HG03139 (cell line): Measurements from ENCODE around the gene ZNF524.
"Not testable (repeated sequence)": the region's sequence is repeated elsewhere in the genome, so short reads cannot be mapped to it uniquely, and the experiment has no call there.

Source experiments
- ATAC-seq: cut with Tn5 transposase; IDR thresholded peaks from one replicate; pipeline ENCODE4 v1.9.1; 2021; ENCODE audit not compliant: unreplicated experiment

Gene ZNF524

GRCh38 chr19:55599842-55600661 lies at the start of gene ZNF524:
Gene ZNF524, plus strand, starts transcription at chr19:55600288. Its CDS starts 1,825 bp downstream, at chr19:55602113.
- peak; percentile 28 for ATAC-seq

DNA sequence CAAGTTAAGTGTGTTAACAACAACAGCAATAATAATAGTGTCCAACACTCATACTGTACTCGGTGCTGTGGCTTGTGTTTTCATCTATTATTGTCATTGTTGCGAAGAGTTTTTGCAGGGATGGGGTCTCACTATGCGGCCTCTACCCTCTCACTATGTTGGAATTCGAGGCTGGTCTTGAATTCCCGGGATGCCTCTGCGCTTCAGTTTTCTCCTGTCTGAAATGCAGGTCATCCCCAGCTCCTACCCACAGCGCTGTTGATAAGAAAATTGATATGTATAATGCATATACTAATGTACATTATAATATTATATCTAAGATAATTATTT lies 49.8 kb upstream of the ZNF524 start:
- ATAC-seq, result no peak

GRCh38 chr19:55552206-55552605 lies 47.9 kb upstream of the ZNF524 start:
- no peak for ATAC-seq

DNA sequence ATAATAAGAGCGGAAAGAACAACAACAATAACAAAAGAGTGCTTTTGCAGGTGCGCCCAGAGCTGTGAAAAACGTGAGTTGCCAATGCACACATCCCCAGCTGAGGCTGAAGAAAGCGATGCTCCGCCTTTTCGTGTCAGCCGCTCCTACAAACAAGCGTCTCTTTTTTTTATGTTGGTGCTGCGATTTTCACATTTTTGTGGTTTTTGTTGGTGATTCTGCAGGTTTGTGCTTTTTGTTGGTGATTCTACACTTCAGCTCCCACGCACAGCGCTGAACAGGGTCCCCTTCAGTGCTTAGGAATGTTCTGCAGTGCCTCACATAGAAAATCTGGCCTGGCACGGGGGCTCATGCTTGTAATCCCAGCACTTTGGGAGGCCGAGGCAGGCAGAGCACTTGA lies 47.5 kb upstream of the ZNF524 start:
- ATAC-seq, result no peak

DNA sequence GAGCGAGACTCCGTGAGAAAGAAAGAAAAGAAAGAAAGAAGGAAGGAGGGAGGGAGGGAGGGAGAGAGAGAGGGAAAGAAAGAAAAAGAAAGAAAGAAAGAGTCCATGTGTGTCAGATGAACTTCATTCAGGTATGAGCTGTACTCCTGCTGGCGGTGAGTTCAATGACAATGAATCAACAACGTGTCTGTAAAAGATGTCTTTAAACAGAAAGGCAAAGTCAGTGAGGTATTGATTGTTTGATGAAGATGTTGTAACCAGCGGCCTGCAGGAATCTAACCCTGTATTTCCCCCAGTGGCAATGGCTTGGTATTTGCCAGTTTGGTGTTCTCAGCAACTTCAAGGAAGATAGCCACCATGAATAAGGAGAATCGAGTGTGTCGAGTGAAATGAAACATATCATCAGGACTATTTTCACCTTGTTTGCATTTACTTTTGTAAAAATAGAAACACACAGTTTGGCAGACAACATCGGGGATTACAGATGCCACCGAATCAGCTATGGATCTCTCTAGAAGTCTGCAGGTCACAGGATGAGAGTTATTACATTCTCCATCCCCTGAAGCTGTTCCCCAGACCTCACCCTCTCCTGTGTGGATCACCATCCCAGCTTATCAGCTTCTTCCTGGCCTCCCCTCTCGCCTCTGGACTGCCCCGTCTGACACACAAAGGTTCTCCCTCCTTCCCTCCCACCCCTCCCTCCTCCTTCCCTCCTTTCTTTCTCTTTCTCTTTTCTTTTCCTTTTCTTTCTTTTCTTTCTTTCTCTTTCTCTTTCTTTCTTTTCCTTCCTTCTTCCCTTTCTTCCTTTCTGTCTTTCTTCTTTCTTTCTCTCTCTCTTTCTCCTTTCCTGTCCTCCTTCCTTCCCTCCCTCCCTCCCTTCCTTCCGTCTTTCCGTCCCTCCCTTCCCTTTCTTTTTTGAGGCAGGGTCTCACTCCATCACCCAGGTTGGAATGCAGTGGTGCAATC lies 46.6 kb upstream of the ZNF524 start:
- no peak for ATAC-seq

DNA sequence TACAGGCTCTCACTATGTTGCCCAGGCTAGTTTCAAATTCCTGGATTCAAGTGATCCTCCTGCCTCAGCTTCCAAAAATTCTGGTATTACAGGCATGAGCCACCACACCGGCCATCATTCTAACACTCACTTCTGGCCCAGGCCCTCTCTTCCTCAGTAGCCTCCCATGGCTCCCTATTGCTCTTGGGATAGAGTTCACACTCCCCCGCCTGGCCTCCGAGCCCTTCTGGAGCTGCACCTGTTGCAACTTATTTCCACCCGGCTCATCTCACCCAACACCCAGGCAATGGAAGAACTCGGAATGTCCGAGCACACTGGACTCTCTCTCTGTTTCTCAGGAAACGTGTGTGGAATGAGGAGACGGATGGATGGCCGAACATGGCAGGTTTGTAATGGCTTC lies 45.8 kb upstream of the ZNF524 start:
- no peak for ATAC-seq

DNA sequence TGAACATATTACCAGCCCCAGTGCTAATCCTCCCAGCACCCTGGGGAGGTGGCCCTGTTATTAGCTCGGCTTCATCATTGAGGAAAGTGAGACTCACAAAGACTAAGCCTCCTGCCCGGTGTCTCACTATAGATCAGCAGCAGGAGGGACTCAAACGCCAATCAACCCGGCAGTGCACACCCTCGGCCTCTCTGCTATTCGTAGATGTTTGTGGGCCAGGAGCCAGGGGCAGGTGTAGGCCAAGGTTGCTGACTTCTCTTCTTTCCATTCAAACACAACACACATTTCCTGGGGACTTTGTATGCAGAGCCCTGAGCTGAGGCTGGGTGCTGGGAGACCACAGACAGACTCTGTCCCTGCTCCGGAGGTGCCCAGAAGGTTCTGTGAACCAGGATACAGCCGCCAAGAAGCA lies 45.3 kb upstream of the ZNF524 start:
- no peak for ATAC-seq

DNA sequence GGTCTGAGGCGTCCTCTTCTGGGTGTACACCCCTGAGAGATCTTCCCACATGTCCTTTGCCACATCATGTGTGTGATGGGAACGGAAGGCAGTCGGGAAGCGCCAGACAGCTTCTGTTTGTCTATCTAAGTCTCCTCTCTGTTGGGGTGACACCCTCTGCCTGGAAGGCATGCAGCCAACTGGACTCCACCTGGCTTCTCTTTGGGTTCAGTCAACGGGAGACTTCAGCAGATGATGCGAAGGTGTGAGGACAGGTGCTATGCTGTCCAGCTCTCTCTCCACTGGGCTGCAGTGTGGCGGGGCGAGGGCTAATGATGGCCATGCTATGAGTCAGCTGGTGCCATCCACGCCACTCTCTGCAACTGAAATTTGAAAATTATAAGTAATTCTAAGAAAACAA lies 40.4 kb upstream of the ZNF524 start:
- no peak for ATAC-seq

GRCh38 chr19:55563261-55563690 lies 36.8 kb upstream of the ZNF524 start:
- no peak for ATAC-seq

DNA sequence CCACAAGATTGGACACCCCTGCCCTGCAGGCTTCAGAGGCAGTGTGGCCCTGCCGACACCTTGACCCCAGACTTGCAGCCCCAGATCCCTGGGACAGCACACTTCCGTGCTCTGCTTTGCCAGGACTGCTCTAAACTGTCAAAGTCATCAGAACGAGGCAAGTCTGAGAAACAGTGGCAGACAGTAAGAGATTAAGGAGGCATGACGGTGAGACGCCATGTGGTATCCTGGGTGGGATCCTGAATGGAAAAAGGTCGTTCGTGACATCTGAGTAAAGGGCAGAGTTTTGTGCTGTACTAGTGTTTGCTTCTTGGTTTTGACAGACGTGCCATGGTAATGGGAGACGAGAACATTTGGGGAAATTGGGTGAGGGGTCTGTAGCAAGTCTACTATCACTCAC lies 33.3 kb upstream of the ZNF524 start:
- no peak for ATAC-seq

GRCh38 chr19:55567708-55568328 lies 32.3 kb upstream of the ZNF524 start:
- ATAC-seq, result no peak

GRCh38 chr19:55569477-55569876 lies 30.6 kb upstream of the ZNF524 start:
- not testable (repeated sequence) for ATAC-seq

- ATAC-seq, result not testable (repeated sequence)
These were observed 26.2 kb upstream of the ZNF524 start for GRCh38 chr19:55573929-55574328.

GRCh38 chr19:55576746-55577145 lies 23.3 kb upstream of the ZNF524 start:
- ATAC-seq, result no peak

- ATAC-seq, result no peak
These were observed 21.9 kb upstream of the ZNF524 start for GRCh38 chr19:55578031-55578760.

DNA sequence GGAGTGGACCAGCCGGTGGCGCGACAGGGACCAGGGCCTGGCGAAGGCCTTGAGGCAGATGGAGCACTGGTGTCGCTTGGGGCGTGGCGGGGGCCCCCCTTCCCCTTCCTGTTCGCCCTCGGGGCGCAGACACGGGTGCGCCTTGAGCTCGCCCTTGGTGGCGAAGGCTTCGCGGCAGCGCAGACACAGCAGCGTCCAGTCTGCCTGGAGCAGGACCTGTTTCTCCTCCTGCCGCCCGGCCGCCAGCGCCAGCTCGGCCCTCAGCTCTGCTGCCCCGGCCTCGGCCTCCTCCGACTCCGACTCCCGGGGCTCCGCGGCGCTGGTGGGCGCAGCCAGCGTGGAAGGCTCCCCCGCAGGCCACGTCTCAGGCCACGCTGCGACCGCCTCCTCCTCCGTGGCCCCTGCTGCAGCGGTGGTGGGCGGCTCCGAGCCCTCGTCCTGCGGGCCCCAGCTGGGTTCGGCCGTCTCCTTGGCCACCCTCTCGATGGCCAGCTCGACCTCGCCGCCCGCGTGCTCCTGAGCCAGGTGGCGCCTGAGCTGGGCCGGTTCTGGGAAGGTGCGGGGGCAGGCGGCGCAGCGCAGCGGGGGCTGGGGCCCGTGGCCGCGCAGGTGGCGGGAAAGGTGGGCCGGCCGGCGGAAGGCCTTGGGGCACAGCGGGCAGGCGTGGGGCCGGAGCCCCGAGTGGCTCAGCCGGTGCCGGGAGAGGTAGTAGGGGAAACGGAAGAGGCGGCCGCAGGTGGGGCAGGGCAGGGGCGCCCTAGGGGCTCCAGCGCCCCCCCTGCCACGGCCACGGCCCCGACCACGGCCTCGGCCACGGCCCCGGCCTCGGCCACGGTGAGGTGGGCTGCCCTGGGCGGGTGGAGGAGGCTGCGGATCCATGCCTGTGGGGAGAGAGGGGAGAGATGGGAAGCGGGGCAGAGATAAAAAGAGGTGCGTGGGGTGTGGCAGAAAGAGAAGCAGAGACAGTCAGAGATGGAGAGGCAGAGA lies 21.0 kb upstream of the ZNF524 start:
- ATAC-seq, result no peak

DNA sequence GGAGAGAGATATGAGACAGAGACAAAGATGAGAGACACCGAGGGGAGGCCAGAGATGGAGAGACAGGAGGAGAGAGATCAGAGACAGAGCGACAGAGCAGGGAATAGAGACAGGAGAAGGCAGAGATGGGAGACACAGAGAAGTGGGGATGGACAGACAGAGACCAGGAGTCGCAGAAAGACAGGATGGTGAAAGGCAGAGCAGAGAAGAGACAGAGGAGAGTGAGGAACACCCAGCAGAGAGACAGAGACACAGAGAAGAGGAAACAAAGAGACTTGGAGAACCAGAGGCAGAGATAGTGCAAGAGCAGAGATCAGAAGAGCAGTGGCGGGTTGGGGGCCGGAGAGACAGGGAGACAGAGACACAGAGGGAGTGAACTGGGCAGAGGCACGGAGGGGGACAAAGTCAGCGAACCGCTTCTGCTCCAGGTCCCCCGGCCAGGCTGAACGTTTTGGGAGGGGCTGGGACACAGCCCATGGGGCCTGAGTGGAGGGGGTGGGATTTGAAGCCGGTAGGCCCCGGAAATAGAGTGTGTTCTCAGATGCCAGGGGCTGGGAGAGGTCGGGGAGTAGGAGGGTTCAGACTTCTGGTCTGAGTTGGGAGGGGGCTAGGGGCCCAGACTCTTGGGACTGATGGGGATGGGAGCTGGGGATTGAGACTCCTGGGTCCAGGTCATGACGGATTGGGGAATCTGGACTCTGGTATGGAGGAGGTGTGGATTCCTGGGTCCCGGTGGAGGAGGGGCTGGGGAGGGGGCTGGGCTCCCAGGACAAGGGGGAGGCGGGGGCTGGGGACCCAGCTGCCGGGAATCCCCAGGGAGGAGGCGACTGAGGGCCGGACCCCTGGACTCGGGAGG lies 20.1 kb upstream of the ZNF524 start:
- no peak for ATAC-seq

DNA sequence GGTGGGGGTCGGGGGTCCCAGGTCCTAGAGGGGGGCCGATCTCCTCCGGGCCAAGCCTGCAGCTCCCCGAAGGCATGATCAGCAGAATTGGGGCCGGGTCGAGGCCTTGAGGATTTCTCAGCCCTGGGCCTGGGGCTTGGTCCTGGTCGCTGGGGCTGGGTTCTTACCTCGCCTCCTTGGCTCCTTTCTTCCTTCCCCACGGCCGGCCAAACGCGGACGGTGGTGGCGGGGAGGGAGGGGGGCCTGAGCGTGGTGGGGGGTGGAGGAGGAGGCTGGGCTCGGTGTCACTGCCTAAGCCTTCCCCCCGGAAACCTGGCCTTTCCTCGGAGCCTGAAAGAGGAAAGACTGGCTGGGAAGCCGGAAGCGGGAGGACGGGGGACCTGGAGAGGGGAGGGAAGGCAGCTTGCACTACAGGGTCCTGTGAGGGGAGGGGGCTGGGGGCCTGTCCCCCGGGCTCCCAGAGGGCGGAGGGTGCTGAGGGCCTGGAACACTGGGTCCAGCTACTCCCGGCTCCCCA lies 19.4 kb upstream of the ZNF524 start, which contains the start of gene ZNF579:
Gene ZNF579 (minus strand): TSS at position 221 of the 517 bp plus-strand sequence. CDS start 1,209 bp downstream, outside the sequence.
- ATAC-seq, result no peak
